GM23338 (cell line): Measurements from ENCODE around the gene FGF1. TPM values are rescaled to one million over a fixed set of nuclear protein-coding genes. Genes with fewer than 3 reads are reported as not detected.

Experiments used
- ATAC-seq: fragments of 200-7000 bp; cut with Tn5 transposase; 3 replicates; pipeline ENCODE4 v1.9.1; 2020
- DNase-seq: peaks from one replicate; pipeline ENCODE4 v3.0.0-alpha.2; 2015; ENCODE audit warnings: low spot score
- H2AFZ ChIP-seq: fragments of 200-600 bp; sonication (generic); 2 replicates; pipeline ENCODE4 v1.8.0; 2016; ENCODE audit warnings: antibody characterized with exemption, mild to moderate bottlenecking, moderate library complexity
- H3F3A ChIP-seq: fragments of 200-600 bp; sonication (generic); replicated peaks from 2 replicates; pipeline ENCODE4 v1.8.0; 2017; ENCODE audit warnings: antibody characterized with exemption, mixed run types, low read depth
- H3K27ac ChIP-seq: fragments of 200-600 bp; sonication (generic); 2 replicates; pipeline ENCODE4 v1.6.1; 2016; ENCODE audit warnings: low read depth
- H3K27me3 ChIP-seq: fragments of 200-600 bp; sonication (generic); 2 replicates; pipeline ENCODE4 v1.8.0; 2016; ENCODE audit warnings: mild to moderate bottlenecking, mixed run types, moderate library complexity; ENCODE audit not compliant: insufficient read depth
- H3K36me3 ChIP-seq: fragments of 200-600 bp; sonication (generic); 2 replicates; pipeline ENCODE4 v1.8.0; 2016; ENCODE audit warnings: mild to moderate bottlenecking; ENCODE audit not compliant: insufficient read depth
- H3K4me1 ChIP-seq: fragments of 200-600 bp; sonication (generic); 2 replicates; pipeline ENCODE4 v1.8.0; 2016; ENCODE audit warnings: mild to moderate bottlenecking, moderate library complexity; ENCODE audit not compliant: insufficient read depth
- H3K4me2 ChIP-seq: fragments of 200-600 bp; sonication (generic); 2 replicates; pipeline ENCODE4 v1.7.1; 2017; ENCODE audit warnings: mixed run types
- H3K4me3 ChIP-seq: fragments of 200-600 bp; sonication (generic); 2 replicates; pipeline ENCODE4 v1.6.1; 2016; ENCODE audit warnings: mixed run types
- H3K79me2 ChIP-seq: fragments of 200-600 bp; sonication (generic); replicated peaks from 2 replicates; pipeline ENCODE4 v1.8.0; 2017; ENCODE audit warnings: mild to moderate bottlenecking; ENCODE audit not compliant: insufficient read depth
- H3K9me2 ChIP-seq: fragments of 200-600 bp; sonication (generic); 2 replicates; pipeline ENCODE4 v1.8.0; 2017; ENCODE audit not compliant: insufficient read depth
- H4K20me1 ChIP-seq: fragments of 200-600 bp; sonication (generic); replicated peaks from 2 replicates; pipeline ENCODE4 v1.8.0; 2017; ENCODE audit warnings: mild to moderate bottlenecking; ENCODE audit not compliant: insufficient read depth
- H3K27ac Mint-ChIP-seq: 2 replicates; pipeline ENCODE4 v1.8.0; 2020; ENCODE audit warnings: inconsistent platforms, mild to moderate bottlenecking, moderate library complexity, mixed read lengths
- H3K27me3 Mint-ChIP-seq: 3 replicates; pipeline ENCODE4 v1.8.0; 2022; ENCODE audit warnings: low read depth, mild to moderate bottlenecking, moderate library complexity, mixed read lengths, inconsistent platforms; ENCODE audit not compliant: insufficient read depth, poor library complexity
- H3K36me3 Mint-ChIP-seq: 3 replicates; pipeline ENCODE4 v1.8.0; 2021; ENCODE audit warnings: low read depth, mild to moderate bottlenecking, inconsistent platforms, moderate library complexity, mixed read lengths
- H3K4me1 Mint-ChIP-seq: 3 replicates; pipeline ENCODE4 v1.8.0; 2020; ENCODE audit warnings: mild to moderate bottlenecking, inconsistent platforms, mixed read lengths
- H3K4me3 Mint-ChIP-seq: 3 replicates; pipeline ENCODE4 v1.8.0; 2021; ENCODE audit warnings: moderate library complexity, mild to moderate bottlenecking, inconsistent platforms, mixed read lengths
- H3K9me3 Mint-ChIP-seq: 3 replicates; pipeline ENCODE4 v1.8.0; 2020; ENCODE audit warnings: moderate library complexity, mild to moderate bottlenecking, inconsistent platforms, mixed read lengths
- CREB1 ChIP-seq: fragments of 250-450 bp; sonication (Bioruptor Pico); IDR thresholded peaks from 2 replicates; pipeline ENCODE4 v1.5.0; 2020; ENCODE audit warnings: low read depth, mild to moderate bottlenecking, moderate library complexity
- CTCF ChIP-seq, 2 experiments: fragments of 200-600 bp in 1 of 2; sonication (generic) in 1 of 2; conservative IDR thresholded peaks; 2 replicates each; pipeline versions ENCODE4 v1.5.1 to v1.6.1; 2016 to 2017; ENCODE audit warnings: antibody characterized with exemption in 2 of 2, low read depth in 2 of 2, mild to moderate bottlenecking in 2 of 2, moderate library complexity in 1 of 2
- ETS1 ChIP-seq: IDR thresholded peaks from 2 replicates; pipeline ENCODE4 v1.6.1; 2016; ENCODE audit warnings: antibody characterized with exemption
- EZH2 ChIP-seq: fragments of 200-600 bp; sonication (generic); IDR thresholded peaks from one replicate; pipeline ENCODE4 v1.8.0; 2017; ENCODE audit warnings: antibody characterized with exemption, mild to moderate bottlenecking, low read depth; ENCODE audit not compliant: unreplicated experiment
- EZH2phosphoT487 ChIP-seq: fragments of 200-600 bp; sonication (generic); IDR thresholded peaks from one replicate; pipeline ENCODE4 v1.8.1; 2018; ENCODE audit warnings: antibody characterized with exemption; ENCODE audit not compliant: unreplicated experiment
- JUNB ChIP-seq: IDR thresholded peaks from one replicate; pipeline ENCODE4 v1.6.1; 2016; ENCODE audit warnings: antibody characterized with exemption; ENCODE audit not compliant: unreplicated experiment
- NANOG ChIP-seq: IDR thresholded peaks from 2 replicates; pipeline ENCODE4 v1.6.1; 2016; ENCODE audit warnings: antibody characterized with exemption, borderline replicate concordance
- POLR2AphosphoS5 ChIP-seq: IDR thresholded peaks from 2 replicates; pipeline ENCODE4 v1.6.1; 2016; ENCODE audit warnings: antibody characterized with exemption, low read depth
- REST ChIP-seq: IDR thresholded peaks from one replicate; pipeline ENCODE4 v1.6.1; 2018; ENCODE audit warnings: antibody characterized with exemption; ENCODE audit not compliant: unreplicated experiment
- STAT1 ChIP-seq: IDR thresholded peaks from one replicate; pipeline ENCODE4 v1.6.1; 2016; ENCODE audit warnings: antibody characterized with exemption; ENCODE audit not compliant: unreplicated experiment
- ZNF114 ChIP-seq: fragments of 250-450 bp; sonication (Bioruptor Pico); IDR thresholded peaks from 2 replicates; pipeline ENCODE4 v1.5.0; 2020; ENCODE audit warnings: mild to moderate bottlenecking, moderate library complexity
- ZNF331 ChIP-seq: fragments of 250-450 bp; sonication (Bioruptor Pico); IDR thresholded peaks from 2 replicates; pipeline ENCODE4 v1.5.0; 2020; ENCODE audit warnings: low read depth, mild to moderate bottlenecking, moderate library complexity
- ZNF462 ChIP-seq: fragments of 250-450 bp; sonication (Bioruptor Pico); IDR thresholded peaks from 2 replicates; pipeline ENCODE4 v1.5.0; 2020; ENCODE audit warnings: mild to moderate bottlenecking, moderate library complexity
- polyA plus RNA-seq: library from polyadenylated mRNA; unstranded; fragments of >200 nt; fragmentation: Nextera tagmentation; extraction: Ambion mirVana; gene quantifications from 2 replicates; pipeline ENCODE4 v1.2.1, GENCODE V29; 2016
- total RNA-seq: library from RNA; depleted of rRNA; stranded (reverse); fragments of >200 nt; shearing (Covaris generic); gene quantifications from 2 replicates; pipeline ENCODE4 v1.2.3, GENCODE V29; 2014

Gene FGF1
- total and polyA plus RNA-seq, 2 experiments from 2014 or later, result 0.21 to 0.34 TPM

DNA sequence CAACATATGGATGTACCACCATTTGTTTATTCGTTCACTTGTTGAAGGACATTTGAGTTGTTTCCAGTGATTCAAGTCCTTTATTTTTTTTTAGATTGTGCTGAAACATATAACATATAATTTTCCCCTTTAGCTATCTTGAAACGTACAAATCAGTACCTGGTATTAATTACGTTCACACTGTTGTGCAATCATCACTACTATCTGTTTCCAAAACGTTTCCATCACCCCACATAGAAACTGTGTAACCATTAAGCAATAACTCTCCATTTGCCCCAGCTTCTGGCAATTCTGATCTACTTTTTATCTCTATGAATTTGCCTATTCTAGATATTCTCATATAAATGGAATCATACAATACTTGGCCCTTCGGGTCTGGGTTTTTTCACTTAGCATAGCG, 116.0 kb downstream of the FGF1 start:
- Histone ChIP-seq H4K20me1 (no peaks in the 10 kb centered on the region), H3K36me3 (no peaks in the 10 kb centered on the region), H3K4me2 (no peak overlapping the region), H3K4me3 (no peak overlapping the region), H3K79me2 (no peaks in the 10 kb centered on the region), H3K27ac (no peak overlapping the region), H2AFZ (no peak overlapping the region), H3K9me2 (peaks cover 2% of the 10 kb centered on the region; the same call in 1 of the 2 replicates), H3K27me3 (no peaks in the 10 kb centered on the region), H3F3A (no peaks in the 10 kb centered on the region), H3K4me1 (no peaks in the 10 kb centered on the region)
- H3K4me1 Mint-ChIP-seq, result peaks cover 12% of the 10 kb centered on the region
- H3K4me3 Mint-ChIP-seq, result no peak overlapping the region
- H3K27ac Mint-ChIP-seq, result no peak overlapping the region
- H3K27me3 Mint-ChIP-seq, result peaks cover 4% of the 10 kb centered on the region
- no peaks in the 10 kb centered on the region for H3K9me3 Mint-ChIP-seq
- TF ChIP-seq ETS1 (no peak), REST (no peak), EZH2 (no peak), CREB1 (CRISPR knock-in tag) (no peak), ZNF331 (CRISPR knock-in tag) (no peak), NANOG (no peak), CTCF (conservative IDR thresholded peaks at IDR 0.05; ENCODE audit: low read depth in 2 of 2) (no peak), STAT1 (no peak), ZNF114 (CRISPR knock-in tag) (no peak), EZH2phosphoT487 (no peak), JUNB (no peak), POLR2AphosphoS5 (no peak), ZNF462 (no peak)
- ATAC-seq (no peak), DNase-seq (no peak)
- no peaks in the 10 kb centered on the region for H3K36me3 Mint-ChIP-seq
